HG02970 (cell line): ENCODE data around the gene XNDC1N.
"Not testable (repeated sequence)": the region's sequence is repeated elsewhere in the genome, so short reads cannot be mapped to it uniquely, and the experiment has no call there.

ENCODE experiments used
- ATAC-seq: cut with Tn5 transposase; IDR thresholded peaks from one replicate; pipeline ENCODE4 v1.9.1; 2021; ENCODE audit warnings: mild to moderate bottlenecking, moderate library complexity, moderate number of reproducible peaks; ENCODE audit not compliant: unreplicated experiment, low FRiP score

XNDC1N gene

GRCh38 chr11:71933141-71933933 is 4.9 kb upstream of the XNDC1N start:
- no peak for ATAC-seq

- ATAC-seq = no peak
Measured at GRCh38 chr11:71931245-71931602, 2.8 kb upstream of the XNDC1N start.

GRCh38 chr11:71930556-71931244 is 2.3 kb upstream of the XNDC1N start:
- ATAC-seq = no peak

- ATAC-seq = no peak
Measured at GRCh38 chr11:71929491-71929890, 1.1 kb upstream of the XNDC1N start.

GRCh38 chr11:71928737-71929443 is 496 bp upstream of the XNDC1N start, which contains the start of gene RNF121:
RNF121 (plus strand) TSS chr11:71929046; CDS start chr11:71929062, 16 bp downstream.
- ATAC-seq = peak; percentile 71

- no peak for ATAC-seq
Measured at GRCh38 chr11:71917646-71918140, 10.7 kb downstream of the XNDC1N start.

GRCh38 chr11:71914617-71915189 is 13.7 kb downstream of the XNDC1N start:
- ATAC-seq = no peak

- no peak for ATAC-seq
Measured at GRCh38 chr11:71913756-71914526, 14.5 kb downstream of the XNDC1N start.

- not testable (repeated sequence) for ATAC-seq
Measured at GRCh38 chr11:71911986-71912340, 16.4 kb downstream of the XNDC1N start.

- ATAC-seq = not testable (repeated sequence)
Measured at GRCh38 chr11:71911321-71911985, 16.9 kb downstream of the XNDC1N start.

GRCh38 chr11:71910775-71911174 is 17.6 kb downstream of the XNDC1N start:
- ATAC-seq = not testable (repeated sequence)

- ATAC-seq = no peak
Measured at GRCh38 chr11:71908218-71908617, 20.2 kb downstream of the XNDC1N start.

GRCh38 chr11:71901137-71901536 is 27.3 kb downstream of the XNDC1N start:
- ATAC-seq = not testable (repeated sequence)

GRCh38 chr11:71895961-71896360 is 32.4 kb downstream of the XNDC1N start:
- ATAC-seq = no peak

GRCh38 chr11:71889181-71889872 is 39.1 kb downstream of the XNDC1N start:
- ATAC-seq = not testable (repeated sequence)

GRCh38 chr11:71888335-71889010 is 39.9 kb downstream of the XNDC1N start:
- ATAC-seq = not testable (repeated sequence)

- ATAC-seq = not testable (repeated sequence)
Measured at GRCh38 chr11:71885806-71886205, 42.6 kb downstream of the XNDC1N start.
